Measurements from ENCODE around the gene AOAH. TPM values are rescaled to one million over a fixed set of nuclear protein-coding genes. Genes with fewer than 3 reads are reported as not detected.

AOAH gene
- total and polyA plus RNA-seq, 2 of the 4 experiments (the other 2 are of a cell fraction), result not detected

- Histone ChIP-seq H3K4me3 (ENCODE audit: insufficient read depth, low read depth, low read length) (no peak overlapping the region), H3K9me1 (ENCODE audit: insufficient read depth, low read length) (no peaks in the 10 kb centered on the region), H4K5ac (ENCODE audit: low read depth, low read length) (no peak overlapping the region), H3K4ac (ENCODE audit: low read depth, low read length) (no peak overlapping the region), H3K18ac (ENCODE audit: low read depth, low read length) (no peak overlapping the region), H4K91ac (ENCODE audit: insufficient read depth, low read depth, low read length) (no peak overlapping the region), H3K79me1 (ENCODE audit: low read depth in 1 of 2, low read length in 2 of 2) (no peaks in the 10 kb centered on the region), H3K56ac (ENCODE audit: extremely low read depth, insufficient read depth, low read length) (no peak overlapping the region), H2AFZ (replicated peaks; ENCODE audit: low read length, poor library complexity) (no peak overlapping the region), H3K36me3 (ENCODE audit: control insufficient read depth, insufficient read depth, low read length) (no peaks in the 10 kb centered on the region), H2AK5ac (ENCODE audit: low read depth, low read length) (no peak overlapping the region), H3K27me3 (ENCODE audit: control insufficient read depth, insufficient read depth, low read length) (no peaks in the 10 kb centered on the region), H3K4me2 (ENCODE audit: low read depth, low read length) (no peak overlapping the region), H3K9me3 (ENCODE audit: control insufficient read depth, insufficient read depth, low read length) (no peaks in the 10 kb centered on the region), H3K4me1 (ENCODE audit: control insufficient read depth, insufficient read depth, low read length) (no peaks in the 10 kb centered on the region), H2BK20ac (ENCODE audit: low read depth, low read length) (no peak overlapping the region), H4K8ac (ENCODE audit: low read depth in 2 of 2, low read length in 2 of 2) (no peak overlapping the region), H2BK15ac (ENCODE audit: low read depth, low read length) (no peak overlapping the region), H2BK5ac (ENCODE audit: low read depth, low read length, poor library complexity, severe bottlenecking) (no peak overlapping the region), H3K23ac (ENCODE audit: low read depth, low read length) (no peak overlapping the region), H3K27ac (ENCODE audit: insufficient read depth, low read length) (no peak overlapping the region), H2BK120ac (ENCODE audit: low read depth, low read length) (no peak overlapping the region), H3K9ac (ENCODE audit: low read depth, low read length) (no peak overlapping the region), H2AK9ac (replicated peaks; ENCODE audit: low read depth, low read length, poor library complexity) (no peak overlapping the region), H3K14ac (replicated peaks; ENCODE audit: low read depth, low read length) (no peak overlapping the region), H4K20me1 (ENCODE audit: insufficient read depth, low read length) (no peaks in the 10 kb centered on the region)
- ChIA-PET CTCF (no interaction called here), POLR2A (ENCODE audit: unreplicated experiment) (interaction anchor here (0.6 kb wide), 1 partner anchor 16 kb away, joined by 3 read pairs; no protein-coding TSS in a partner anchor)
- DNase-seq (no peak), ATAC-seq (ENCODE audit: low read depth) (no peak)
- BruUV-seq (replicated peaks), result no TSS peak
- no CpG with 5 or more reads among the region's 2 CpGs for WGBS, 2 experiments (ENCODE audit: extremely low coverage in 2 of 2, insufficient read length in 1 of 2)
- dilution Hi-C loops (cut with HindIII; ENCODE audit: low sequenced_read_pairs, unreplicated experiment), result no loop called here
- in situ Hi-C loops (cut with MboI; ENCODE audit: low sequenced_read_pairs), result no loop called here
- TF ChIP-seq FOS (IDR thresholded peaks at IDR 0.05; ENCODE audit: low read depth, low read length) (no peak), BHLHE40 (IDR thresholded peaks at IDR 0.05; ENCODE audit: low read depth, low read length) (no peak), CEBPB (IDR thresholded peaks at IDR 0.05; ENCODE audit: low read depth, low read length) (no peak), RCOR1 (IDR thresholded peaks at IDR 0.05; ENCODE audit: insufficient replicate concordance, low read length) (no peak), CHD1 (IDR thresholded peaks at IDR 0.05; ENCODE audit: low read depth, low read length) (no peak), SMC3 (IDR thresholded peaks at IDR 0.05; ENCODE audit: low read depth, low read length) (no peak), RAD21 (IDR thresholded peaks at IDR 0.05; ENCODE audit: low read length) (no peak), MXI1 (IDR thresholded peaks at IDR 0.05; ENCODE audit: borderline replicate concordance, low read depth, low read length) (no peak), RFX5 (IDR thresholded peaks at IDR 0.05; ENCODE audit: low read depth, low read length) (no peak), NFE2L2 (IDR thresholded peaks at IDR 0.05; ENCODE audit: low read depth, low read length) (no peak), POLR2A (IDR thresholded peaks at IDR 0.05; ENCODE audit: low read depth, low read length) (no peak), ELK1 (IDR thresholded peaks at IDR 0.05; ENCODE audit: borderline replicate concordance, low read depth, low read length) (no peak)
- TF ChIP-seq, protein P1, sequence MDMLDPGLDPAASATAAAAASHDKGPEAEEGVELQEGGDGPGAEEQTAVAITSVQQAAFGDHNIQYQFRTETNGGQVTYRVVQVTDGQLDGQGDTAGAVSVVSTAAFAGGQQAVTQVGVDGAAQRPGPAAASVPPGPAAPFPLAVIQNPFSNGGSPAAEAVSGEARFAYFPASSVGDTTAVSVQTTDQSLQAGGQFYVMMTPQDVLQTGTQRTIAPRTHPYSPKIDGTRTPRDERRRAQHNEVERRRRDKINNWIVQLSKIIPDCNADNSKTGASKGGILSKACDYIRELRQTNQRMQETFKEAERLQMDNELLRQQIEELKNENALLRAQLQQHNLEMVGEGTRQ (IDR thresholded peaks at IDR 0.05; ENCODE audit: low read depth, low read length), result no peak
- intact Hi-C loops (cut with micrococcal nuclease), result no loop called here
Observed at GRCh38 chr7:36762394-36762793, 38.1 kb upstream of the AOAH start.

All from IMR-90 (cell line).